DLD1 (cell line): Measurements from ENCODE around the gene RBMS3.

Experiments used
- in situ Hi-C: cut with HindIII; loops from 2 replicates; pipeline ENCODE4 v1.10.0; 2017; ENCODE audit warnings: low sequenced_read_pairs

Gene RBMS3

GRCh38 chr3:29914861-29915524 is 634.1 kb downstream of the RBMS3 start:
- in situ Hi-C loops, result no loop called here

DNA sequence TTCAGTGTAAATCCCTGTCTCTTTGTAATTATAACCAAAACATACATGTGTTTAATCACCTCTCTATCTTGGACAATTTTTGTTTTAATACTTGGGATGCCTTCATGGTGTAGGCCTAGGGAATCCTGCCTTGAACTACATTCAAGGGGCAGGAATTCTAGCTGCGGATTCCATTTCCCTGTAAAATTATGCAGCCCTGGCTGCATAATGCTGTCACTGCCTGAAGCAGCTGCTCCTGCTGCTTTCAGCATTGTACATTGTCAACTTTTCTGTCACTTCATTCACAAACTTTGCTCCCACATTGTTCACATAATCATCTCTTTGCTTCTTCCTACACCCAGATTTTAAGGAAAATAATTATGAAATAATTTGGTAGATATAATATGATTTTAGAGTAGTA is 638.7 kb downstream of the RBMS3 start:
- in situ Hi-C loops, result no loop called here

DNA sequence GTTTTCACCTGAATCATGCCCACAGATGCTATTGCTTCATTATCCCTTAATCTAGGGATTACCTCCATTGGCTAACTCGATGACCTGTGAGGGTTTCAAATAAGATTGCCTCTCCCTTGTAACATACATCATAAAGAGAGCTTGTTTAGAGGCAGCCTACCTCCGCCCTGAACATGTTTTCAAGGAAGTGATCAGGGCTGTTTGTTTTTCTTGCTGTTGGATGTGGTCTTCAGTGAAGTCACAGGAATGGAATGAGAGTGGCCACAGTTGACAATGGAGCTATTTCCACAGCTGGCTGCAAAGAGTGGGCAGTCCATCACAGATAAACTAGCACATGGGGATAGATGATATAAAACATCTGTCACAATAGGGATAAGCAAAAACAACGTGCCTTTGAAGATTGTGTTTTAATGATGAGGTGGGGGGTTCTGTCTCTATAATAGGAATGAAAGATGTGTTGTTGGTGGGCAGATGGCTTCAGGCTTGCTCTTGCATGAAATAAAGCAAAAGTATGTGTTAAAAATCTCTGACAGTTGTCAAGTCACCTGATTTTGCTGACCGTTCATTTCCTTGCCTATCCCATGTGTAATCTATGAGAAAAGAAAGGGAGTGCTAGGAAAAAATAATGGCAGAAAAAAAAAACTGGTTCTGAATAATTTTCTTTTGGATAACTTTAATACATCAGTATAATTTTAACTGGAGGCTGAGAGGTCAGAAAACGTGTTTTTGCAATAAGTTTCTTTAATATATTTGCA is 642.3 kb downstream of the RBMS3 start:
- in situ Hi-C loops, result no loop called here

GRCh38 chr3:29924783-29925561 is 644.1 kb downstream of the RBMS3 start:
- in situ Hi-C loops, result no loop called here

GRCh38 chr3:29926378-29926777 is 645.5 kb downstream of the RBMS3 start:
- in situ Hi-C loops, result no loop called here

- in situ Hi-C loops, result no loop called here
These were observed 651.9 kb downstream of the RBMS3 start for GRCh38 chr3:29932696-29933325.

DNA sequence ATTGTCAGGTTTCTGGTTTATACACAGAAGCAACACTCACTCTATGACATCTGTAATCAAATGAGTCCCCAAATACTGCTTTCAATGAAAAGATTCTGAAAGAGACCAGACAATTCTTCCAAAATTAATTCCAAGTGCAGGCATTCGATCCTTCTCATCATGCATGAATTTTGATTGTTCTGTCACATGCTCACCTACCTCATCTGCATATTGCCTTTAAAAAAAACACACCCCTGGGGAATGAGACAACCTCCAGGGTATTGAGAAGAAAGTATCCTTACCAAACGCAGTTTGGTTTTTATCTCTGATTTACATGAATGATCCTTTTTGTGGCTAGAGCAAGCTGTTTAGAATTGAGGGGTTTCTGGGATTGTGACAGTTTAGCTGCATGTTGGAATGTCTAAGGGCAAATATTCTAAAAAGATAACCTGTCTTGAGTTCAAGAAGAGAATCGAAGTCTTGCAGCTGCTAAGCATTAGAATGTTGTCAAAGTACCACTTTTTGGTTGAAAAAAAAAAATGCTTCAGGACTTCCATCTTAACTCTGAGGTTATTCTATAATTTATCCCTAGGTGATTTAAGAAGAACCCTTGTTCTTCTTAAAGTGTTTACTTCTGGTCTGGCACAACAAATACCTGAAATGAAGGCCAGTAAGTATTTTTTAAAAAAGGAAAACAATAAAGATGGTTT is 653.1 kb downstream of the RBMS3 start:
- in situ Hi-C loops, result no loop called here

DNA sequence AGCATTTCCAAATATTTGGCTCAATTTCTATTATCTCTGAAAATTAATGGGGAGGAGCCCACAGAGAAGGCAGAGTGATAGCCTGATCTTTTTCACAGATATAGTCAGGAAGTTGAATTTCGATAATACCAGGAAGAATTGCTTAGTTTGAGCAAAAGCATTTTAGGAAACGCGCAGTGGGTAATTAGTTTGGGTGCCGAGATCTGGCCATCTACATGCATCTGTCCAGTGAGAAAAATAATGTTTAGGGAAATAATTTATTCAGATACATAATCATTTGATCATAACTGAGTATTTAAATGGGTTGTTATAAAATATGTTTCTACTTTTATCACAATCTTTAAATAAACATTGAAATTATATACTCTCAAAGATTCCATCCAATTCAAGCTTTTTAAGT is 653.9 kb downstream of the RBMS3 start:
- in situ Hi-C loops, result no loop called here

- in situ Hi-C loops, result no loop called here
These were observed 655.2 kb downstream of the RBMS3 start for GRCh38 chr3:29936054-29936453.

GRCh38 chr3:29936766-29937165 is 655.9 kb downstream of the RBMS3 start:
- in situ Hi-C loops, result no loop called here

GRCh38 chr3:29937185-29937584 is 656.3 kb downstream of the RBMS3 start:
- in situ Hi-C loops, result no loop called here

- in situ Hi-C loops, result no loop called here
These were observed 660.0 kb downstream of the RBMS3 start for GRCh38 chr3:29940759-29941323.

- in situ Hi-C loops, result no loop called here
These were observed 661.4 kb downstream of the RBMS3 start for GRCh38 chr3:29942297-29942696.

DNA sequence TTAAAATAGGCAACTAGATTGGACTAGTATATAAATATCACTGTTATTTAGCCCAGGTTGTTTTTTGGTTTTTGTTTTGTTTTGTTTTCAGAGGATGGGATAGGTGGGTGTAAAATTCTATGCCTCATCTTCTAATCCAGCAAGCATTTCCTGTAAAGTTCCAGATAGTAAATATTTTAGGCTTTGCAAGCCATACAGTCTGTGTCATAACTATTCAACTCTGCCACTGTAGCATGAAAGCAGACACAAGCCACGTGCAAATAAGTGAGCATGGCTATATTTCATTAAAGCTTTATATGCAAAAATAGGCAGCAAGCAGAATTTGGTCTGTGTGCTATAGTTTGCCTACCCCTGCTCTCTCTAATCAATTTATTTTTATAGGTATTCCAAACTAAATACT is 668.3 kb downstream of the RBMS3 start:
- in situ Hi-C loops, result no loop called here

DNA sequence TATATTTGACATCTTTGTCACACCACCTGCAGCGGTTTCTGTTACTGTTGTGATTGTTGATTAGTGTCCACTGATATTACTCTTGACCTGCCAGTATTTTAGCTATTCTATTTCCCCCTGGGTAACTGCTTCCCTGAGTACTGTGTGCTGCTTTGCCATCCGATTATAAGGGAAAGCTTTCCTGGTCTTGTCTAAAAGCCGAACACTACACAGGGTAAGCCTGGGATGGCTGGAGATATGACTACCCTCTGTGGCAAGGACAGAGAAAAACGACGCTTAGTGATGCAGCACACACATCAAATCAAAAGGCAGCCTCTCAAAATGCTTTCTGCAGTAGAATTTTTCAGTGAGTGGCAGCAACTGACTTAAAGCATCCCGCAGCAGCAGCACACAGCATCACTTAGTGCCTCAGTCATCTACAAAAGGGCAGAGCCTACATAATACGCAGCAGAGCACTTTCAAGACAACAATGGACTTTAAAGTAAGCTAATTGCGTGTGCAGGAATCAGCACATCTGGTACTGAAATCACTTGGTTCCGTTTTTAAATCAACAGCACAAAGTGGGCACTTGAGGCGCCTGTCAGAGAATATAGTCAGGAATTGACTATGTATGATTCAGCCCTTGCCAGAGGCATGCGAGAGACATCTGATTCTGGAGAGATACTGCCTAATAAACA is 669.2 kb downstream of the RBMS3 start:
- in situ Hi-C loops, result no loop called here

DNA sequence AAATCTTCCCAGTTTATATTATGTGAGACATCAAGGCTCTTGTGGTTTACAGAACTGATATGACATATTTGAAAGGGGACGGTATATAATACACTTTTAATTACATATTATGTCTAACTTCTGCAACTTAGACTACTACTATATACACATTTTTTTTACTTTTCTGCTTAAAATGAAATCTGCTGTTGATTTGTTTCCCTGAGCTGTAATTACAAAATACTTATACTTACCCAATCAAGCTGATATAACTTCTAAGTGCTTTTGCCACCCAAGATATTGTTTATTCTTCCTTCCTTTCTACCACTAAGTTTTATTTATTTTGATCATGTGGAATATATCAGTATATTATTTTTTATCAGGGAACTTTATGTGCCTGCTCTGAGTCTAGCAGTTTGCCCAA is 671.6 kb downstream of the RBMS3 start:
- in situ Hi-C loops, result no loop called here

GRCh38 chr3:29955413-29955812 is 674.5 kb downstream of the RBMS3 start:
- in situ Hi-C loops, result no loop called here

DNA sequence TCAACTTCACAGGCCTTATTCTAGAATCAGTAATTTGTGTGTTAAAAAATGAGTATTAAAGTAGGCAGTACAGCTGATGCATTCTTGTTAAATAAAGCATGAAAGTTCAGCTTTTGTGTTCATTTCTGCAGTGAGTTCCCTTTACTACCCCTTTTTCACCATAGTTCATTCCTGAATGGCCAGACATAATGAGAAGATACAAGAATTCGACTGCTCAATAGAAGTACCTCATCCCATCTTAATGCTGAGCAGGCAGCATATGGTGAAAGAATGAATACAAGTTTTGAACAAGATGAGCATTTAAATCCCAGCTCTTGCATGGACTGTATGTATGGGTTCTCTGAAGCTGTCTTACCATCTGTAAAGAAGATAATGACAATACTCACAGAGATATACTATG is 677.9 kb downstream of the RBMS3 start:
- in situ Hi-C loops, result no loop called here

- in situ Hi-C loops, result no loop called here
These were observed 691.0 kb downstream of the RBMS3 start for GRCh38 chr3:29971895-29972294.
